ENCODE results near the gene COMTD1.
"Not testable (repeated sequence)": the region's sequence is repeated elsewhere in the genome, so short reads cannot be mapped to it uniquely, and the experiment has no call there.

COMTD1 gene

GRCh38 chr10:75197066-75197465 is 38.7 kb downstream of the COMTD1 start:
- no peak for TF ChIP-seq CTCF (IDR thresholded peaks at IDR 0.05; ENCODE audit: low read depth, low read length)
- H3K4me3 ChIP-seq (ENCODE audit: low read depth, low read length) = no peak overlapping the region
- in situ Hi-C loops (cut with HindIII; ENCODE audit: low sequenced_read_pairs) = no loop called here
- DNase-seq (ENCODE audit: low read depth, low spot score) = no peak

GRCh38 chr10:75195035-75195763 is 40.6 kb downstream of the COMTD1 start:
- H3K4me3 ChIP-seq (ENCODE audit: low read depth, low read length) = no peak overlapping the region
- peak; percentile 71 for DNase-seq (ENCODE audit: low read depth, low spot score)
- TF ChIP-seq CTCF (IDR thresholded peaks at IDR 0.05; ENCODE audit: low read depth, low read length) = no peak
- in situ Hi-C loops (cut with HindIII; ENCODE audit: low sequenced_read_pairs) = no loop called here

- in situ Hi-C loops (cut with HindIII; ENCODE audit: low sequenced_read_pairs); DNase-seq (ENCODE audit: low read depth, low spot score); H3K4me3 ChIP-seq (ENCODE audit: low read depth, low read length): not testable (repeated sequence)
These were observed 41.1 kb downstream of the COMTD1 start for GRCh38 chr10:75194625-75195024.

GRCh38 chr10:75191821-75192568 is 43.8 kb downstream of the COMTD1 start:
- peak; percentile 79 for DNase-seq (ENCODE audit: low read depth, low spot score)
- in situ Hi-C loops (cut with HindIII; ENCODE audit: low sequenced_read_pairs) = no loop called here

GRCh38 chr10:75189266-75190096 is 46.3 kb downstream of the COMTD1 start:
- no peak for TF ChIP-seq CTCF (IDR thresholded peaks at IDR 0.05; ENCODE audit: low read depth, low read length)
- in situ Hi-C loops (cut with HindIII; ENCODE audit: low sequenced_read_pairs) = no loop called here
- DNase-seq (ENCODE audit: low read depth, low spot score) = no peak
- H3K4me3 ChIP-seq (ENCODE audit: low read depth, low read length) = no peak overlapping the region

More at GRCh38 chr10:75191821-75192568, 43.8 kb downstream of the COMTD1 start:
- peak; percentile 6 for TF ChIP-seq CTCF (IDR thresholded peaks at IDR 0.05; ENCODE audit: low read depth, low read length)
- no peak overlapping the region for H3K4me3 ChIP-seq (ENCODE audit: low read depth, low read length)

- in situ Hi-C loops (cut with HindIII; ENCODE audit: low sequenced_read_pairs); H3K4me3 ChIP-seq (ENCODE audit: low read depth, low read length); DNase-seq (ENCODE audit: low read depth, low spot score): not testable (repeated sequence)
These were observed 47.2 kb downstream of the COMTD1 start for GRCh38 chr10:75188522-75188921.

- in situ Hi-C loops (cut with HindIII; ENCODE audit: low sequenced_read_pairs) = no loop called here
- DNase-seq (ENCODE audit: low read depth, low spot score) = peak; percentile 65
- peak; percentile 83 for TF ChIP-seq CTCF (IDR thresholded peaks at IDR 0.05; ENCODE audit: low read depth, low read length)
- H3K4me3 ChIP-seq (ENCODE audit: low read depth, low read length) = no peak overlapping the region
These were observed 47.8 kb downstream of the COMTD1 start for GRCh38 chr10:75187961-75188426.

Measured in astrocyte of the spinal cord (primary cell).